Measurements from ENCODE around the gene UBE2QL1.
"Not testable (repeated sequence)": the region's sequence is repeated elsewhere in the genome, so short reads cannot be mapped to it uniquely, and the experiment has no call there.

Gene UBE2QL1

GRCh38 chr5:6505416-6505755, 56.7 kb downstream of the UBE2QL1 start:
- in situ Hi-C loops (cut with HindIII; ENCODE audit: low pct_ligation_motif_present, low sequenced_read_pairs) = no loop called here
- Histone ChIP-seq H3K27ac (no peak overlapping the region), H3K36me3 (replicated peaks) (no peaks in the 10 kb centered on the region), H3K4me3 (ENCODE audit: low read depth, low read length) (no peak overlapping the region), H3K27me3 (replicated peaks) (no peaks in the 10 kb centered on the region)
- no peak for TF ChIP-seq CTCF (IDR thresholded peaks at IDR 0.05; ENCODE audit: low read depth, low read length, missing control alignments)
- no peak for DNase-seq

GRCh38 chr5:6505783-6506557, 57.3 kb downstream of the UBE2QL1 start:
- no peak overlapping the region for H3K27ac ChIP-seq
- no peaks in the 10 kb centered on the region for H3K36me3 ChIP-seq (replicated peaks)
- no peak for DNase-seq
- no peak overlapping the region for H3K4me3 ChIP-seq (ENCODE audit: low read depth, low read length)
- TF ChIP-seq CTCF (IDR thresholded peaks at IDR 0.05; ENCODE audit: low read depth, low read length, missing control alignments) = no peak
- in situ Hi-C loops (cut with HindIII; ENCODE audit: low pct_ligation_motif_present, low sequenced_read_pairs) = no loop called here
- no peaks in the 10 kb centered on the region for H3K27me3 ChIP-seq (replicated peaks)

- TF ChIP-seq CTCF (IDR thresholded peaks at IDR 0.05; ENCODE audit: low read depth, low read length, missing control alignments) = no peak
- no peaks in the 10 kb centered on the region for H3K36me3 ChIP-seq (replicated peaks)
- no peak overlapping the region for H3K27ac ChIP-seq
- H3K4me3 ChIP-seq (ENCODE audit: low read depth, low read length) = no peak overlapping the region
- H3K27me3 ChIP-seq (replicated peaks) = no peaks in the 10 kb centered on the region
- no peak for DNase-seq
- in situ Hi-C loops (cut with HindIII; ENCODE audit: low pct_ligation_motif_present, low sequenced_read_pairs) = no loop called here
These were observed 58.0 kb downstream of the UBE2QL1 start for GRCh38 chr5:6506611-6507010.

GRCh38 chr5:6508931-6509330, 60.3 kb downstream of the UBE2QL1 start:
- H3K36me3 ChIP-seq (replicated peaks) = no peaks in the 10 kb centered on the region
- in situ Hi-C loops (cut with HindIII; ENCODE audit: low pct_ligation_motif_present, low sequenced_read_pairs) = no loop called here
- no peak for TF ChIP-seq CTCF (IDR thresholded peaks at IDR 0.05; ENCODE audit: low read depth, low read length, missing control alignments)
- no peak overlapping the region for H3K4me3 ChIP-seq (ENCODE audit: low read depth, low read length)
- H3K27me3 ChIP-seq (replicated peaks) = no peaks in the 10 kb centered on the region
- DNase-seq = no peak
- H3K27ac ChIP-seq = no peak overlapping the region

GRCh38 chr5:6510132-6510531, 61.5 kb downstream of the UBE2QL1 start:
- in situ Hi-C loops (cut with HindIII; ENCODE audit: low pct_ligation_motif_present, low sequenced_read_pairs) = no loop called here
- TF ChIP-seq CTCF (IDR thresholded peaks at IDR 0.05; ENCODE audit: low read depth, low read length, missing control alignments) = no peak
- Histone ChIP-seq H3K27ac (no peak overlapping the region), H3K36me3 (replicated peaks) (no peaks in the 10 kb centered on the region), H3K27me3 (replicated peaks) (no peaks in the 10 kb centered on the region), H3K4me3 (ENCODE audit: low read depth, low read length) (no peak overlapping the region)
- DNase-seq = no peak

GRCh38 chr5:6510973-6511372, 62.3 kb downstream of the UBE2QL1 start:
- DNase-seq = no peak
- in situ Hi-C loops (cut with HindIII; ENCODE audit: low pct_ligation_motif_present, low sequenced_read_pairs) = no loop called here
- Histone ChIP-seq H3K36me3 (replicated peaks) (no peaks in the 10 kb centered on the region), H3K27ac (no peak overlapping the region), H3K27me3 (replicated peaks) (no peaks in the 10 kb centered on the region), H3K4me3 (ENCODE audit: low read depth, low read length) (no peak overlapping the region)
- TF ChIP-seq CTCF (IDR thresholded peaks at IDR 0.05; ENCODE audit: low read depth, low read length, missing control alignments) = no peak

- DNase-seq; H3K36me3 ChIP-seq (replicated peaks); H3K27ac ChIP-seq; H3K4me3 ChIP-seq (ENCODE audit: low read depth, low read length); in situ Hi-C loops (cut with HindIII; ENCODE audit: low pct_ligation_motif_present, low sequenced_read_pairs); H3K27me3 ChIP-seq (replicated peaks): not testable (repeated sequence)
These were observed 67.2 kb downstream of the UBE2QL1 start for GRCh38 chr5:6515812-6516211.
